Stimulated activated CD8-positive, alpha-beta memory T cell treated with anti-CD3 and anti-CD28 coated beads, Interleukin-7, amount 100 ng/mL, for 1 hour (primary cell): ENCODE measurements around the gene RPTOR.
A peak's percentile ranks its signal among the peaks of the same experiment; 100 is the strongest.

ENCODE experiments used
- DNase-seq, 2 donors: peaks; one replicate each; pipeline ENCODE4 v3.0.0-alpha.2; 2020; ENCODE audit warnings: low read depth in 2 of 2

The RPTOR gene

DNA sequence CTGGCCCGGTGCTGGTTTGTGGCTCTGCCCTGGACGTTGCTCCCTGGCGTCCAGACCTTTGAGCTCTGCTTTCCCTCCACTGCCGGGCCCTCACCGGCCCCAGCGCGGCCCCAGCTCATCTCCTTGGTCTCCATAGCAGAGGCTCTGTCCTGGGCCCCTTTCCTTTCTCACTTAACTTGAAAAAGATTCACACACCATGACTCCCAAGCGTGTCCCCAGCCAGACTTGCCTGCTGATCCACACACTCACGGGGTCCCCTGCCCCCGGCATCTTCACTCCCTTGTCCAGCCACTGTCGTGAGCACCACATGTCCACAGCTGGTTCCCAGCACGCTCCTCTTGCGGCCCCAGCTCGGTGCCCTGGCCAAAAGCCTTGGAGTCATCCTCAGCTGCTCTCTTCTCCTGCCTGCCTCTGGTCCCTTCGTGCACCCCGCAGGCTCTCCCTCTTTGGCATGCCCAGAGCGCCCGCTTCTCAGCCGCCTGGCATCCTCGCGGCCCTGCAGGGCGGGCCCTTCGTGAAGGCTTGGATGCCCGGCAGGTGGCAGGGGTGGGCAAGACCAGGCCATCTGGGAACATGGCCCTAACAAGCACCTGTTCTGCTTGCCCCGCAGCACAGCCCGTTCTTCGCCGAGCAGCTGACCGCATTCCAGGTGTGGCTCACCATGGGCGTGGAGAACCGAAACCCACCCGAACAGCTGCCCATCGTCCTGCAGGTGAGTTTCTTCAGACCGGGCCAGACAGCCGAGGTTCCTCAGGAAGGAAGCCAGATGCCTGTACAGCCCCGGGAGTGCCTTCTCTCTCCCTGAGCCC lies 301.4 kb downstream of the RPTOR start:
- DNase-seq = no peak

GRCh38 chr17:80846932-80847331 lies 302.3 kb downstream of the RPTOR start:
- no peak for DNase-seq

GRCh38 chr17:80847496-80848230 lies 303.0 kb downstream of the RPTOR start:
- DNase-seq = peak; percentile 42 to 48

- DNase-seq = no peak
Measured at GRCh38 chr17:80848449-80849102, 303.9 kb downstream of the RPTOR start.

- DNase-seq = no peak
Measured at GRCh38 chr17:80849119-80849518, 304.5 kb downstream of the RPTOR start.

DNA sequence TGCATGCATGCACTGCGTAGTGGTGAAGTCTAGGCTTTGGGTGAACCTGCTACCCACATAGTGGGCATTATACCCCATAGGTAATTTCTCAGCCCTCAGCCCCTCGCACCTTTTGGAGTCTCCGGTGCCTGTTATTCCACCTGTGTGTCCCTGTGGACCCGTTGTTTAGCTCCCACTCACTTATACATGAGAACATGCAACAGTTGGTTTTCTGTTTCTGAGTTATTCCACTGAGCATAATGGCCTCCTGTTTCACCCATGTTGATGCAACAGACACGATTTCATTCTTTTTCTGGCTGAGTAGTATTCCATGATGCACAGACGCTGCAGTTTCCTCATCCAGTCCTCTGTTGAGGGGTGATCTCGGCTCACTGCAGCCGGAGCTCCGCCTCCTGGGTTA lies 305.5 kb downstream of the RPTOR start:
- DNase-seq = no peak

DNA sequence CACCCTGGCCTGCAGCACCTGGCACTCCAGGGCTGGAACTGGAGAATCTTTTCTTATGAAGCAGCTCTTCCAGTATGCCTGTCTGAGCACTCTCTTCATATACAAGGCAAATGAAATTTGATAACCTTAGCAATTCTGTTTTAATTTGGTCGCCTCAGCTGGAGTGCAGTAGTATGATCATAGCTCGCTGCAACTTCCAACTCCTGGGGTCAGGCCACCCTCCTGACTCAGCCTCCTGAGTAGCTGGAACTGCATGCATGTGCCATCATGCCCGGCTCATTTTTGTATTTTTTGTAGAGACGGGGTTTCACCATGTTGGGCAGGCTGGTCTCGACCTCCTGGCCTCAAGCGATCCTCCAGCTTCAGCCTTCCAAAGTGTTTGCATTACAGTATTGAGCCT lies 306.2 kb downstream of the RPTOR start:
- DNase-seq = no peak

DNA sequence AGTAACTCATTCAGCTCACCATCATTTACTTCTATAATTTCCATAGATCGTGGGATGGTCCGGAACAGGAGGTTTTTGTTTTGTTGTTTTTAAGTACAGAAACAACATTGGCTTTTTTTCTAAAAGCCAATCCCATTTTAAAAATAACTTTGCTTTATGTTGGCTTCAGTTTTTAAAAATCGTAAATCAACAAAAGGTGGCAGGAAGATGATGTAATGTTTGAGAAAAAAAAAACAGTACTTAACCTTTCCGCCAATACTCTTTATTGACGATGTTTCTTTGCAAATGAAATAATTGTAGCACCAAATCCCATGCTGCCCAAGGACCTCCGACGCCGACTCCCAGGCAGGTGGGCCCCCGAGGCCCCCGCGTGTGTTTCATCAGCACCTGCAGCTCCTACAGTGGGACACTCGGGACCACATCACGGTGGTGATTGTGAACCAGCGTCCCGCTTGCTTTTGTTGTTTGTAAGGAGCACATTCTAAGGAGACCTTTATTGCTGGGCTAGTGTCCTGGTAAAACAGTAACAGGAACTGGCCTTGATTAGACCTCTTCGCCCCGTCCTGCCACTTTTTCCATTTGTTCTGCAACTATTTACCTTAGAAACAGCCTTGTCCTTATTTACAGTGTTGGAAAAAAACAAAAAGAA lies 306.8 kb downstream of the RPTOR start:
- no peak for DNase-seq

DNA sequence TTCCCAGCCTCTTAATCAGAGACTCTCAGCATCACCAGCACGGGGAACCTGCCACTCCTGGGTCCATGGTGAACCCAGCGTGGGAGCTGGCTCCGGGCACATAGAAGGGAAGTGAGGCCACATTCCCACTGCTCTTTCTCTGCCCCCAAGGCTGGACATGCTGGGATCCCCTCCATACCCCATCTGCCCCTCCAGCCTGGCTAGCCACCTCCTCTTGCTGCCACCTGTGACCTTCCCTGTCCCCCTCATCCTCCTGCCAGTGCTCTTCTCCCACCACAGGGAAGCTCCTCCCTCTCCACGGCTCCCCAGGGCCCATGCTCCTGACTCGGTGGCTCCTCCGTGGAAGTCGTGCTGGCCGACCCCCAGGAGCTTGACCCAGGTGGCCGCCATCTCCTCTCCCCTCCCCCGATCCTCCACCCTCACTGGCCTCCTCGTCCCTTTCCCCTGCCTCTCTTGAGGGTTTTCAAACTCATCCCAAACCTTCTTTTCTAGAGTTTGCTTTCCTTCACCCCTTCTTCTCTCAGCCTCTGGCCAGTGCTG lies 307.9 kb downstream of the RPTOR start:
- DNase-seq = no peak

DNA sequence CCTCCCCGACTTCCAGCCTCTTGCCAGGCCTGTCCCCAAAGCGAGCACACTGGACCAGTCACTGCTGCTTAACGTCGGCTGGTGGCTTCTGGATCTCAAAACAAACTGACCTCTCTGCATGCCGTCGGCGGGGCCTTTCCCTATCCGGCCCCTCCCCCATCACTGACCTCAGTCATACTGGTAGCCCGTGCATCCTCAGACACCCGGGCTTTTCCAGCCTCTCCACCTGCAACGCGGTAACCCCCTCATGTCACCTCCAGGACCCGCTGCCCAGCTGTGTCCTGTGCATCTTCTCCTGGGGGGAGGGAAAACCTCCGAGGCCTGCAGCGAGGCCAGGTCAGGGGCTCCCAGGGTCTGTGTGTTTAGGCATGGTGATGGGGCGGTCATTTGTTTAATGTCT lies 308.4 kb downstream of the RPTOR start:
- DNase-seq = no peak

DNA sequence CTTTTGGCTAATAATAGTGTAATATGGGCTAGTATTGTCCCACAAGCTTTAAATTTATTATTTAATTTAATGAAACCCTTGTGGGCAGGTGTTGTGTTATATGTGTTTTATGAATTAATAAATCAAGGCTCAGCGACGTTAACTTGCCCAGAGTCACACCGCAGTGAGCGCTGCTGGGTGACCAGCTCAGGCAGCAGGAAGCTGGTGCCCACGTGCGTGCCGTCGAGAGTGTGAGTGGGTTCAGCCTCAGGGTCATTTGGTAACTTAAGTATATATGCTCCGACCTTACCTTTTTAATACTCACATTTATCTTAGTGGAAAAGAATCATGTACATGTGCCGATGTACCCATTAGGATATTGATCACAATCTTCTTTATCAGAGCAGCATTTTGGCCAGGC lies 309.6 kb downstream of the RPTOR start:
- DNase-seq = no peak

DNA sequence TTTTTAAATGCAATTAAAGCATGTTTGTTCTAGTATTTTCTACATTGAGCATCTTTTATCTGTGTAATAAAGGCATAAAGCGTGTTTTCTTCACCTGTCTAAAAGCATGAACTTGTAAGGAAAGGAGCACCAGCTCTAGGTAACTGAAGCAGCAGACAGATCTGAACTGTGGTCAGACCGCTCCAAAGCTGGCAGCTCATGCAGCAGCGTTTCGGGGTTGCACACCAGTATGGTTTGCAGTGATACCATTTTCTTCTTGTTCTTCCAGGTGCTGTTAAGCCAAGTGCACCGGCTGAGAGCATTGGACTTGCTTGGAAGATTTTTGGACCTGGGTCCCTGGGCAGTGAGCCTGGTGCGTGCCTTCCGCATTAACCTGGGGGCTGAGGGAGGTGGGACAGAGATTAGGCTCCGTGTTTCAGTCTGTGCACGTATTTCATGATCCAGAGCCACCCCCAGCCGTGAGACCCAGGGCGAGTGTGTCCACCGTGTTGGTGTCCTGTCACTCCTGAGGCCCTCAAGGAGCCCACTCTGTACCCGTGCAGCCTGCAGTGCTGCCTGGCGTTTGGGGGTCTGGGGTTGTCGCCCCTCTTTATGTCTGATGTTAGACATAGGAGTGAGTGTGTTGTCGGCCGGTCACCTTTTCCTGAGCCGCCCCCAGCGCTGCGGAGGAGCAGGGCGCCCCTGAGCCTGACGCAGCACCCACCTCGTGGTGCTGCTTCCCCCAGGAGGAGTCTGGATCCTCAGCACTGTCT lies 310.7 kb downstream of the RPTOR start:
- no peak for DNase-seq

DNA sequence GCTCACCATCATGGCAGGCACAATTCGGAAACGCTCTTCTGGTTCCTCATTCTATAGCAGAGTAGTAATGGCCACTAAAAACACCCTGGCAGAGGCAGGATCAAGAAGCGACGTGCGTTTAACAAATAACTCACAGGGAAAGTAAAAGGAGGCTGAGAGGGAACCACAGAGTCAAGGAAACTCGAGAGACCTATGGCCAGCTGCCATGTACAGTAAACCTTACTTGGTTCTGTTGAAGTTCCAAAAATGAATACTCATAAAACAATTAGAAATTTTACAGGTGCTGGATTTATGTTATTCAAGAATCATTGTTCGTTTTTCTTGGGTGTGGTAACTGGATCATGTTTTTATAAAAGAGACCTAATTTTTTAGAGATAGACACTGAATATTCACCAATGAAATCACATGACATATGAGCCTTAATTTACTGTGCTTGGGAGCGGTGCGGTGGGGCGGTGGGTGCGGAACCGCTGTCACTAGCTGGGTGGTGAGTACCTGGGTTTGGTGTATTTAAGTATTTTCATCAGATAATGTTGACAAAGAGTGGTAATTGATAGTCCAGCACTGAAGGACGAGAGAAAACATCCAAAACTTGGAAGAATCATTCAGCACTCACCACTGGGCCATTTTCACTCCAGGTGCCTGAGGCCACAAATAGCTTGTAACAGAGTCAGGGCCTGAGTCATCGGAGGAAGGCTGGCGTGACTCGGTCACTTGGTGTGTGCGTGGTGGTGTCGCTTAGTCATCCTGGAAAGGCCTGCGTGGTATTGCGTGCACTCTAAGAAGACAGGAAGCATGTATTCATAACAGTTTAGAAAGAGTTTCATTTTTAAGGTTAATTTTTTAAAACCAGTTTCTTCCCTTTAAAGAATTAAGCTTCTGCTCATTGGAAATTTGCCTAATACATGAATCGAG lies 311.6 kb downstream of the RPTOR start:
- DNase-seq = peak; percentile 31 to 38

DNA sequence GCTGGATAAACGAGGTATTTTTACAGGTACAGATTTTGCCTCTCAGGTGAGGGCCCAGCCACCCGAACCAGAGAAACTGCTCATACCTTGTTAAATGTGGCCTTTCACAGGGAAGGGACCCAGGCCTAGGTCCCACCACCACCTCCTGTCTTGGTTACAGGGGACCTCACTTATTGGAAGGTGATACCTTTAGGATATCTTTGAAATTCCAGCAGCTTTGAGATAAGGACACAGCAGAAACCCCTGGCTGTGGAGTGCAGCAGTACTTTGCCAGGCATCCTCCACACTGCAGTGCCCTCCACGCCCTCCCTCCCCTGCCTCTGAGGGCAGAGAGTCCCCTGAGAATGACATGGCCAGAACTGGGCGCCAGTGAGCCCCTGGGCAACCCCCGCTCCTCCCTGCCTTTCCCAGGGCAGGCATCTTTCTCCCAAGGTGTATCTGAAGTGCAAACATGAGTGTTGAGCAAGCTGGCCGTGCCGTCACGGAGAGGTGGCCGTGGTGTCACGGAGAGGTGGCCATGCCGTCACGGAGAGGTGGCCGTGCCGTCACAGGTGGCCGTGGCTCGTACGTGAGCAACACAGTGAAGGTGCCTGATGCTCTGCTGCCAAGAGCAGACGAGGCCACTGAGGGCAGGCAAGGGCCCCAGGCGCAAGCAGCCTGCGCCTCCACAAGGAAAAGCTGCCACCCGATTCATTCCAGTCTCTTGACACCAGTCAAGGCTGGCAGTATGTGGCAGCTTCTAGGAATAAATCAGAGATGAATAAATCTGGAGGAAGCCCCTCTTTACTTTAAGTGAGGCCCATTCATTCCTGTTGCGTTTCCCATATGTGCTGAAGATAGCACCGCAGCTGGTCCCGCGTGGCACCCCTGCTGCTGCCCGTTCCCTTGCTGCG lies 312.5 kb downstream of the RPTOR start:
- no peak for DNase-seq

GRCh38 chr17:80857756-80858171 lies 313.1 kb downstream of the RPTOR start:
- DNase-seq = no peak

DNA sequence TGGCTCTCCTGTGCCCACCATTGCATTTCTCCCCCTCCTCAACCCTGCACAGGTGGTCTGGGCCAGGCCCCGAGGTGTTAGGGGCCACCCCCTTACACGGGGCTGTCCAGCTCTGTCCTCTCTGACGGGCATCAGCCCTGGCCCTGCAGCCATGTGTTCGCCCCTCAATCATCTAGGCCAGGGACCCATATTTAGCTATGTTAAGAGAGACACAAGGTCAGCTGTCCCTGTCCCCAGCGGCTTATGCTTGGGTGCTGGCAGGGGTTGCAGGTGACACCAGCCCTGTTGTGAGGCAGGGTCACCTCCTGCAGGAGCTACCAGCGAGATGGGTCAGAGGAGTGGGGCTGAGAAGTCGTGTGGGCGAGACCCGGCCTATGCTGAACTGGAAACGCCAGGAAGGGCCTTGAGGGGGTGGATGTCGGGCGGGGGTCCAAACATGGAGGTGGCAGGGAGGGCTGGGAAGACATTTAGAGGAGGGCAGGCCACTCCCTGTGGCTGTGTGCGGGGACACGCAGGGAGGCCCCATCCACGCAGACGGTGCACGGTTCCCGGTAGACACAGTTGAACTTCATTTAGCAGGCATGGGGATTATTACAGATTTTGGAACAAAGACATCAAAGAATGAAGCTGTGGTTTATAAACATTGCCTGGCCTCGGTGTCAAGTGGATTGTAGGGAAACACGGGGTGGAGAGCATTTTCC lies 313.8 kb downstream of the RPTOR start:
- DNase-seq = no peak

GRCh38 chr17:80859002-80859941 lies 314.6 kb downstream of the RPTOR start:
- DNase-seq = no peak
